H9 (cell line): ENCODE data around the gene UNC119. TPM values are rescaled to one million over a fixed set of nuclear protein-coding genes. Genes with fewer than 3 reads are reported as not detected.

Source experiments
- DNase-seq: peaks from one replicate; pipeline ENCODE4 v3.0.0-alpha.2; 2017
- H2AFZ ChIP-seq: one replicate; pipeline ENCODE4 v1.6.1; 2013; ENCODE audit warnings: mild to moderate bottlenecking, low read length, control low read depth, moderate library complexity
- H2AK5ac ChIP-seq: 2 replicates; pipeline ENCODE4 v1.6.1; 2013; ENCODE audit warnings: low read length, control low read depth, mixed read lengths; ENCODE audit not compliant: insufficient read length
- H2BK120ac ChIP-seq: one replicate; pipeline ENCODE4 v1.6.1; 2013; ENCODE audit warnings: low read depth, mild to moderate bottlenecking, low read length, control low read depth, inconsistent platforms; ENCODE audit not compliant: poor library complexity, severe bottlenecking
- H2BK12ac ChIP-seq: 2 replicates; pipeline ENCODE4 v1.6.1; 2013; ENCODE audit warnings: low read length, control low read depth, mixed read lengths, low read depth; ENCODE audit not compliant: insufficient read length
- H2BK15ac ChIP-seq: 2 replicates; pipeline ENCODE4 v1.6.1; 2013; ENCODE audit warnings: low read depth, low read length, control low read depth
- H2BK20ac ChIP-seq: one replicate; pipeline ENCODE4 v1.6.1; 2013; ENCODE audit warnings: low read depth, mild to moderate bottlenecking, low read length, control low read depth, inconsistent platforms; ENCODE audit not compliant: poor library complexity, severe bottlenecking
- H2BK5ac ChIP-seq: 2 replicates; pipeline ENCODE4 v1.6.1; 2013; ENCODE audit warnings: low read length, control low read depth, mixed read lengths; ENCODE audit not compliant: insufficient read length
- H3K14ac ChIP-seq: 2 replicates; pipeline ENCODE4 v1.6.1; 2013; ENCODE audit warnings: low read length, control low read depth; ENCODE audit not compliant: insufficient read depth
- H3K18ac ChIP-seq: 2 replicates; pipeline ENCODE4 v1.6.1; 2013; ENCODE audit warnings: low read depth, mild to moderate bottlenecking, mixed read lengths, low read length, control low read depth; ENCODE audit not compliant: insufficient read length
- H3K23ac ChIP-seq: 2 replicates; pipeline ENCODE4 v1.6.1; 2013; ENCODE audit warnings: low read length, control low read depth, mixed read lengths, low read depth; ENCODE audit not compliant: insufficient read length
- H3K23me2 ChIP-seq: 2 replicates; pipeline ENCODE4 v1.6.1; 2013; ENCODE audit warnings: low read depth, mild to moderate bottlenecking, mixed read lengths, low read length, control low read depth; ENCODE audit not compliant: insufficient read length, poor library complexity, severe bottlenecking
- H3K27ac ChIP-seq: 2 replicates; pipeline ENCODE4 v1.5.1; 2013; ENCODE audit warnings: low read length, control low read depth, mixed read lengths, low read depth; ENCODE audit not compliant: insufficient read length
- H3K27me3 ChIP-seq: 2 replicates; pipeline ENCODE4 v1.6.1; 2013; ENCODE audit warnings: low read length, control low read depth, inconsistent platforms; ENCODE audit not compliant: insufficient read depth
- H3K4ac ChIP-seq: 2 replicates; pipeline ENCODE4 v1.6.1; 2013; ENCODE audit warnings: low read depth, mild to moderate bottlenecking, control low read depth, inconsistent platforms, low read length, moderate library complexity
- H3K4me1 ChIP-seq: 2 replicates; pipeline ENCODE4 v1.6.1; 2013; ENCODE audit warnings: low read length, control low read depth, inconsistent platforms; ENCODE audit not compliant: insufficient read depth
- H3K4me2 ChIP-seq: 2 replicates; pipeline ENCODE4 v1.6.1; 2013; ENCODE audit warnings: low read length, control low read depth, mixed read lengths; ENCODE audit not compliant: insufficient read length, insufficient read depth
- H3K56ac ChIP-seq: 2 replicates; pipeline ENCODE4 v1.6.1; 2013; ENCODE audit warnings: low read depth, mild to moderate bottlenecking, mixed read lengths, low read length, control low read depth; ENCODE audit not compliant: insufficient read length
- H3K79me1 ChIP-seq: 2 replicates; pipeline ENCODE4 v1.6.1; 2013; ENCODE audit warnings: low read depth, mild to moderate bottlenecking, moderate library complexity, low read length, control low read depth, inconsistent platforms; ENCODE audit not compliant: insufficient read depth, poor library complexity, severe bottlenecking
- H3K79me2 ChIP-seq: 2 replicates; pipeline ENCODE4 v1.6.1; 2013; ENCODE audit warnings: low read length, control low read depth, inconsistent platforms; ENCODE audit not compliant: insufficient read depth
- H3K9ac ChIP-seq: 2 replicates; pipeline ENCODE4 v1.6.1; 2013; ENCODE audit warnings: low read length, control low read depth, mixed read lengths; ENCODE audit not compliant: insufficient read length; ENCODE audit errors: extremely low read depth
- H3K9me3 ChIP-seq: one replicate; pipeline ENCODE4 v1.6.1; 2013; ENCODE audit warnings: low read depth, low read length, inconsistent platforms; ENCODE audit not compliant: control insufficient read depth
- H3T11ph ChIP-seq: one replicate; pipeline ENCODE4 v1.6.1; 2013; ENCODE audit warnings: mild to moderate bottlenecking, low read length, control low read depth, inconsistent platforms
- H4K20me1 ChIP-seq: one replicate; pipeline ENCODE4 v1.6.1; 2013; ENCODE audit not compliant: control insufficient read depth, insufficient read length, insufficient read depth
- H4K5ac ChIP-seq: 2 replicates; pipeline ENCODE4 v1.6.1; 2013; ENCODE audit warnings: low read depth, mild to moderate bottlenecking, mixed read lengths, low read length, control low read depth; ENCODE audit not compliant: insufficient read length
- H4K8ac ChIP-seq: replicated peaks from 2 replicates; pipeline ENCODE4 v1.6.1; 2013; ENCODE audit warnings: low read length, control low read depth, mixed read lengths, low read depth; ENCODE audit not compliant: insufficient read length
- H4K91ac ChIP-seq: 2 replicates; pipeline ENCODE4 v1.6.1; 2013; ENCODE audit warnings: low read depth, mild to moderate bottlenecking, moderate library complexity, mixed read lengths, low read length, control low read depth; ENCODE audit not compliant: insufficient read length
- H3K27ac Mint-ChIP-seq, 3 experiments: 2 replicates in 2 of 3; 3 replicates in 1 of 3; pipeline ENCODE4 v1.8.0; 2020 to 2021; ENCODE audit warnings: mixed read lengths in 3 of 3, mild to moderate bottlenecking in 1 of 3, moderate library complexity in 1 of 3
- H3K27me3 Mint-ChIP-seq: 2 replicates; pipeline ENCODE4 v1.8.0; 2021; ENCODE audit warnings: low read depth, mild to moderate bottlenecking, moderate library complexity, mixed read lengths
- H3K36me3 Mint-ChIP-seq, 3 experiments: 2 replicates in 2 of 3; 3 replicates in 1 of 3; pipeline ENCODE4 v1.8.0; 2020 to 2021; ENCODE audit warnings: low read depth in 3 of 3, mixed read lengths in 3 of 3; ENCODE audit not compliant: insufficient read depth in 1 of 3
- H3K4me1 Mint-ChIP-seq, 2 experiments: 2 replicates each; pipeline ENCODE4 v1.8.0; 2020; ENCODE audit warnings: mixed read lengths in 2 of 2
- H3K4me3 Mint-ChIP-seq, 2 experiments: 2 replicates in 1 of 2; 3 replicates in 1 of 2; pipeline ENCODE4 v1.8.0; 2020 to 2021; ENCODE audit warnings: mild to moderate bottlenecking in 2 of 2, mixed read lengths in 2 of 2, moderate library complexity in 1 of 2
- H3K9me3 Mint-ChIP-seq, 2 experiments: 2 replicates in 1 of 2; 3 replicates in 1 of 2; pipeline ENCODE4 v1.8.0; 2020; ENCODE audit warnings: mild to moderate bottlenecking in 2 of 2, mixed read lengths in 2 of 2, moderate library complexity in 1 of 2
- CTCF ChIP-seq: fragments of 200-600 bp; sonication (generic); conservative IDR thresholded peaks from 3 replicates; pipeline ENCODE4 v1.8.0; 2021; ENCODE audit warnings: antibody characterized with exemption, mild to moderate bottlenecking
- WGBS: extraction: QIAGEN DNeasy Blood & Tissue Kit; methylation state at CpG from one replicate; pipeline ENCODE4 v1.1.7; 2013; ENCODE audit warnings: missing lambda C conversion rate, low lambda C conversion rate, mixed read lengths; ENCODE audit not compliant: insufficient read length; ENCODE audit errors: extremely low coverage; 5-methylcytosine and 5-hydroxymethylcytosine counted together
- total RNA-seq: library from RNA; stranded (reverse); gene quantifications from 2 replicates; pipeline ENCODE4 v1.2.1, GENCODE V29; 2021

The UNC119 gene
- total RNA-seq, 1 experiment from 2014 or later, result 36.9 TPM

- peaks cover 3% of the 10 kb centered on the region for H3K27me3 Mint-ChIP-seq
- no peaks in the 10 kb centered on the region for H4K20me1 ChIP-seq
- H3K9ac ChIP-seq, result no peak overlapping the region
- no peaks in the 10 kb centered on the region for H3K79me1 ChIP-seq
- no peak for DNase-seq
- no peak overlapping the region for H3T11ph ChIP-seq
- no peak overlapping the region for H2BK12ac ChIP-seq
- no peak overlapping the region for H3K4me2 ChIP-seq
- no peak overlapping the region; a peak in 1 of 7 replicates for H3K27ac Mint-ChIP-seq
- H3K36me3 Mint-ChIP-seq, result no peaks in the 10 kb centered on the region; a peak in 1 of 7 replicates
- no peak overlapping the region for H4K8ac ChIP-seq
- H3K79me2 ChIP-seq, result no peaks in the 10 kb centered on the region
- no peak overlapping the region for H2AFZ ChIP-seq
- H3K4ac ChIP-seq, result no peak overlapping the region
- H3K4me1 Mint-ChIP-seq, result peaks cover 18 to 40% of the 10 kb centered on the region in 2 experiments
- no peak overlapping the region for H3K14ac ChIP-seq
- H3K4me3 Mint-ChIP-seq, result no peak overlapping the region
- H2BK120ac ChIP-seq, result no peak overlapping the region
- H4K5ac ChIP-seq, result no peak overlapping the region
- H2BK20ac ChIP-seq, result no peak overlapping the region
- no peak overlapping the region for H3K27ac ChIP-seq
- H2BK5ac ChIP-seq, result no peak overlapping the region
- no peak overlapping the region for H3K23ac ChIP-seq
- TF ChIP-seq CTCF, result no peak
- no peaks in the 10 kb centered on the region for H3K23me2 ChIP-seq
- H2BK15ac ChIP-seq, result no peak overlapping the region
- no peak overlapping the region for H3K56ac ChIP-seq
- H3K9me3 ChIP-seq, result no peaks in the 10 kb centered on the region
- no peaks in the 10 kb centered on the region for H3K27me3 ChIP-seq
- H4K91ac ChIP-seq, result no peak overlapping the region
- no peak overlapping the region for H3K18ac ChIP-seq
- peaks cover 2% of the 10 kb centered on the region; the same call in 1 of the 2 replicates for H3K4me1 ChIP-seq
- no peaks in the 10 kb centered on the region for H3K9me3 Mint-ChIP-seq
- H2AK5ac ChIP-seq, result no peak overlapping the region
- WGBS, result no CpG with 5 or more reads among the region's 9 CpGs
These were observed 52.6 kb downstream of the UNC119 start for GRCh38 chr17:28499684-28500357.
